Measurements from ENCODE around the gene IL11. TPM values are rescaled to one million over a fixed set of nuclear protein-coding genes. Genes with fewer than 3 reads are reported as not detected.
A peak's percentile ranks its signal among the peaks of the same experiment; 100 is the strongest.

IL11 gene
- total and polyA plus RNA-seq, 2 experiments from 2014 or later, result 4.4 to 6.6 TPM

- H3K9me2 ChIP-seq (replicated peaks; ENCODE audit: insufficient read depth), result no peaks in the 10 kb centered on the region
- WGBS (ENCODE audit: low lambda C conversion rate, missing lambda C conversion rate), result 40% methylated on average over 17 of the region's 54 CpGs
- H3K4me2 ChIP-seq, result peak overlapping the region; percentile 98
- peaks cover 45% of the 10 kb centered on the region for H3K27me3 ChIP-seq
- H2AFZ ChIP-seq, result no peak overlapping the region
- TF ChIP-seq CTCF (IDR thresholded peaks at IDR 0.05; ENCODE audit: poor library complexity) (no peak), EZH2 (IDR thresholded peaks at IDR 0.05; ENCODE audit: borderline replicate concordance) (no peak), EZH2phosphoT487 (IDR thresholded peaks at IDR 0.05; ENCODE audit: low read depth, severe bottlenecking, unreplicated experiment) (no peak)
- H3K4me1 ChIP-seq (ENCODE audit: insufficient read depth), result peaks cover 18% of the 10 kb centered on the region
- H3K79me2 ChIP-seq, result no peaks in the 10 kb centered on the region
- H3K27ac ChIP-seq, result no peak overlapping the region
- DNase-seq (ENCODE audit: low spot score), result peak; percentile 80
- no peak overlapping the region for H3K4me3 ChIP-seq
- no peaks in the 10 kb centered on the region for H3K36me3 ChIP-seq (replicated peaks; ENCODE audit: insufficient read depth, low read depth)
- H3K9me3 ChIP-seq (ENCODE audit: low read depth), result no peaks in the 10 kb centered on the region
- H4K20me1 ChIP-seq (ENCODE audit: insufficient read depth, poor library complexity, severe bottlenecking), result no peaks in the 10 kb centered on the region
Observed at GRCh38 chr19:55368701-55369563, 1.3 kb downstream of the IL11 start.

- Histone ChIP-seq H3K9me2 (replicated peaks; ENCODE audit: insufficient read depth) (no peaks in the 10 kb centered on the region), H2AFZ (no peak overlapping the region), H3K36me3 (replicated peaks; ENCODE audit: insufficient read depth, low read depth) (no peaks in the 10 kb centered on the region), H3K79me2 (no peaks in the 10 kb centered on the region), H3K4me2 (no peak overlapping the region), H3K4me1 (ENCODE audit: insufficient read depth) (peaks cover 12% of the 10 kb centered on the region), H3K4me3 (no peak overlapping the region), H3K9me3 (ENCODE audit: low read depth) (no peaks in the 10 kb centered on the region), H3K27ac (no peak overlapping the region), H4K20me1 (ENCODE audit: insufficient read depth, poor library complexity, severe bottlenecking) (no peaks in the 10 kb centered on the region), H3K27me3 (peaks cover 39% of the 10 kb centered on the region)
- WGBS (ENCODE audit: low lambda C conversion rate, missing lambda C conversion rate), result 95% methylated on average over 10 of the region's 16 CpGs
- TF ChIP-seq CTCF (IDR thresholded peaks at IDR 0.05; ENCODE audit: poor library complexity) (no peak), EZH2 (IDR thresholded peaks at IDR 0.05; ENCODE audit: borderline replicate concordance) (no peak), EZH2phosphoT487 (IDR thresholded peaks at IDR 0.05; ENCODE audit: low read depth, severe bottlenecking, unreplicated experiment) (no peak)
- DNase-seq (ENCODE audit: low spot score), result no peak
Observed at GRCh38 chr19:55368106-55368505, 2.2 kb downstream of the IL11 start.

GRCh38 chr19:55366790-55367189 lies 3.5 kb downstream of the IL11 start:
- 96% methylated on average over 3 of the region's 3 CpGs for WGBS (ENCODE audit: low lambda C conversion rate, missing lambda C conversion rate)
- no peaks in the 10 kb centered on the region for H3K9me2 ChIP-seq (replicated peaks; ENCODE audit: insufficient read depth)
- H3K27ac ChIP-seq, result no peak overlapping the region
- H3K79me2 ChIP-seq, result no peaks in the 10 kb centered on the region
- no peak overlapping the region for H2AFZ ChIP-seq
- no peaks in the 10 kb centered on the region for H3K9me3 ChIP-seq (ENCODE audit: low read depth)
- no peak overlapping the region for H3K4me3 ChIP-seq
- no peak overlapping the region for H3K4me2 ChIP-seq
- peaks cover 32% of the 10 kb centered on the region for H3K27me3 ChIP-seq
- DNase-seq (ENCODE audit: low spot score), result no peak
- no peaks in the 10 kb centered on the region for H3K36me3 ChIP-seq (replicated peaks; ENCODE audit: insufficient read depth, low read depth)
- TF ChIP-seq EZH2phosphoT487 (IDR thresholded peaks at IDR 0.05; ENCODE audit: low read depth, severe bottlenecking, unreplicated experiment) (no peak), EZH2 (IDR thresholded peaks at IDR 0.05; ENCODE audit: borderline replicate concordance) (no peak)
- H4K20me1 ChIP-seq (ENCODE audit: insufficient read depth, poor library complexity, severe bottlenecking), result no peaks in the 10 kb centered on the region
- H3K4me1 ChIP-seq (ENCODE audit: insufficient read depth), result peaks cover 12% of the 10 kb centered on the region

GRCh38 chr19:55365964-55366363 lies 4.3 kb downstream of the IL11 start:
- Histone ChIP-seq H3K4me1 (ENCODE audit: insufficient read depth) (peaks cover 12% of the 10 kb centered on the region), H2AFZ (no peak overlapping the region), H3K79me2 (no peaks in the 10 kb centered on the region), H3K27ac (no peak overlapping the region), H3K36me3 (replicated peaks; ENCODE audit: insufficient read depth, low read depth) (no peaks in the 10 kb centered on the region), H3K4me2 (no peak overlapping the region), H3K9me2 (replicated peaks; ENCODE audit: insufficient read depth) (no peaks in the 10 kb centered on the region), H3K4me3 (no peak overlapping the region), H3K27me3 (peaks cover 24% of the 10 kb centered on the region), H3K9me3 (ENCODE audit: low read depth) (no peaks in the 10 kb centered on the region), H4K20me1 (ENCODE audit: insufficient read depth, poor library complexity, severe bottlenecking) (no peaks in the 10 kb centered on the region)
- DNase-seq (ENCODE audit: low spot score), result no peak
- 81% methylated on average over 4 of the region's 19 CpGs for WGBS (ENCODE audit: low lambda C conversion rate, missing lambda C conversion rate)
- no peak for TF ChIP-seq EZH2phosphoT487 (IDR thresholded peaks at IDR 0.05; ENCODE audit: low read depth, severe bottlenecking, unreplicated experiment)
- no peak for TF ChIP-seq CTCF (IDR thresholded peaks at IDR 0.05; ENCODE audit: poor library complexity)
- TF ChIP-seq EZH2 (IDR thresholded peaks at IDR 0.05; ENCODE audit: borderline replicate concordance), result no peak

All from hepatocyte (in vitro differentiated cells).